Muscle of leg (tissue), 11 donors: ENCODE results near the gene TATDN2. TPM values are rescaled to one million over a fixed set of nuclear protein-coding genes. Genes with fewer than 3 reads are reported as not detected.
"Not testable (repeated sequence)": the region's sequence is repeated elsewhere in the genome, so short reads cannot be mapped to it uniquely, and the experiment has no call there.

Experiments
- DNase-seq: peaks from one replicate; pipeline ENCODE4 v3.0.0; 2013
- H3K27ac ChIP-seq: one replicate; pipeline ENCODE4 v1.5.1; 2013; ENCODE audit warnings: mild to moderate bottlenecking, low read length, control low read depth
- H3K27me3 ChIP-seq: one replicate; pipeline ENCODE4 v1.6.1; 2013; ENCODE audit warnings: low read length; ENCODE audit not compliant: control insufficient read depth, insufficient read depth
- H3K36me3 ChIP-seq: one replicate; pipeline ENCODE4 v1.6.1; 2013; ENCODE audit warnings: low read length; ENCODE audit not compliant: control insufficient read depth, insufficient read depth
- H3K4me1 ChIP-seq: one replicate; pipeline ENCODE4 v1.6.1; 2013; ENCODE audit warnings: low read length; ENCODE audit not compliant: control insufficient read depth, insufficient read depth
- H3K4me3 ChIP-seq: one replicate; pipeline ENCODE4 v1.5.1; 2013; ENCODE audit warnings: low read length, control low read depth
- H3K9me3 ChIP-seq: replicated peaks from 2 replicates; pipeline ENCODE4 v1.6.1; 2013; ENCODE audit warnings: low read depth, low read length; ENCODE audit not compliant: control insufficient read depth
- WGBS: methylation state at CpG from one replicate; pipeline ENCODE4 v1.1.5; 2013; ENCODE audit warnings: missing lambda C conversion rate; ENCODE audit not compliant: insufficient coverage; 5-methylcytosine and 5-hydroxymethylcytosine counted together
- polyA plus RNA-seq, 8 donors: library from polyadenylated mRNA; unstranded; fragments of 120-200 nt; gene quantifications; one replicate each; pipeline versions ENCODE4 v1.2.1 to v1.2.3, GENCODE V29; 2013; ENCODE audit warnings: inconsistent platforms in 1 of 8, low replicate concordance in 1 of 8; ENCODE audit not compliant: insufficient read length in 8 of 8, insufficient read depth in 1 of 8
- total RNA-seq: library from RNA; stranded (reverse); fragments of 120-200 nt; gene quantifications from one replicate; pipeline ENCODE4 v1.2.4, GENCODE V29; 2013

Gene TATDN2
- total and polyA plus RNA-seq, 9 donors = 8.2 to 25.3 (median 19.4) TPM

GRCh38 chr3:10268930-10269329 is 20.7 kb downstream of the TATDN2 start:
- no peak for DNase-seq
- 81% methylated on average over 5 of the region's 5 CpGs for WGBS
- H3K27ac ChIP-seq = no peak overlapping the region

DNA sequence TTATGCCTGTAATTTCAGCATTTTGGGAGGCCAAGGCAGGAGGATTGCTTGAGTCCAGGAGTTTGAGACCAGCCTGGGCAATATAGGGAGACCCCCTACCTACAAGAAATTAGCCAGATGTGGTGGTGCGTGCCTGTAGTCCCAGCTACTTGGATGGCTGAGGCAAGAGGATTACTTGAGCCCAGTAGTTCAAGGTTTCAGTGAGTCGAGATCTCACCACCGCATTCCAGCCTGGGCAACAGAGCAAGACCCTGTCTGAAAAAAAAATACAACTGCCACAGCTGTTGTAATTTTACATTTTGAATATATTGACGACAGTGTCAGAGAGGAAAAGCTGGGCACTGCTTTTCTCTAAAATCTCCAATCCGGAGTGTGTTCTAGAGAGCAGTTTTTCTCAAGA is 21.2 kb downstream of the TATDN2 start:
- WGBS = no CpG with 5 or more reads among the region's 5 CpGs
- DNase-seq = no peak
- H3K4me3 ChIP-seq = no peak overlapping the region
- no peak overlapping the region for H3K27ac ChIP-seq
- no peaks in the 10 kb centered on the region for H3K27me3 ChIP-seq
- H3K9me3 ChIP-seq = no peaks in the 10 kb centered on the region
- no peaks in the 10 kb centered on the region for H3K4me1 ChIP-seq
- H3K36me3 ChIP-seq = peaks cover 44% of the 10 kb centered on the region

More at GRCh38 chr3:10268930-10269329, 20.7 kb downstream of the TATDN2 start:
- Histone ChIP-seq H3K36me3 (peaks cover 47% of the 10 kb centered on the region), H3K27me3 (no peaks in the 10 kb centered on the region), H3K4me3 (no peak overlapping the region), H3K4me1 (no peaks in the 10 kb centered on the region), H3K9me3 (no peaks in the 10 kb centered on the region)

DNA sequence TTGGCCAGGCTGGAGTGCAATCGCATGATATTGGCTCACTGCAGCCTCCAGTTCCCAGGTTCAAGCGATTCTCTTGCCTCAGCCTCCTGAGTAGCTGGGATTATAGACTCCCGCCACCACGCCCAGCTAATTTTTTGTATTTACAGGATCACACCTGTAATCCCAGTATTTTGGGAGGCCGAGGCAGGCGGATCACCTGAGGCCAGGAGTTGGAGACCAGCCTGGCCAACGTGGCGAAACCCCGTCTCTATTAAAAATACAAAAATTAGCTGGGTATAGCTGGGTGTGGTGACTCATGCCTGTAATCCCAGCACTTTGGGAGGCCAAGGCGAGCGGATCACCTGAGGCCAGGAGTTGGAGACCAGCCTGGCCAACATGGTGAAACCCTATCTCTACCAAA is 24.2 kb downstream of the TATDN2 start:
- not testable (repeated sequence) for H3K9me3 ChIP-seq, H3K27me3 ChIP-seq, H3K4me1 ChIP-seq, H3K4me3 ChIP-seq, DNase-seq, H3K27ac ChIP-seq
- 100% methylated on average over 5 of the region's 11 CpGs for WGBS
- H3K36me3 ChIP-seq = peaks cover 53% of the 10 kb centered on the region

- Histone ChIP-seq H3K27me3 (no peaks in the 10 kb centered on the region), H3K36me3 (peaks cover 56% of the 10 kb centered on the region), H3K4me3 (no peak overlapping the region), H3K4me1 (no peaks in the 10 kb centered on the region), H3K9me3 (no peaks in the 10 kb centered on the region), H3K27ac (no peak overlapping the region)
- no peak for DNase-seq
- 92% methylated on average over 2 of the region's 2 CpGs for WGBS
Measured at GRCh38 chr3:10272977-10273376, 24.7 kb downstream of the TATDN2 start.

GRCh38 chr3:10273702-10274305 is 25.5 kb downstream of the TATDN2 start:
- H3K36me3 ChIP-seq = peaks cover 60% of the 10 kb centered on the region

GRCh38 chr3:10274601-10275000 is 26.3 kb downstream of the TATDN2 start:
- H3K27me3 ChIP-seq = no peaks in the 10 kb centered on the region
- WGBS = 88% methylated on average over 1 of the region's 1 CpG
- no peak overlapping the region for H3K4me3 ChIP-seq
- DNase-seq = no peak
- H3K4me1 ChIP-seq = no peaks in the 10 kb centered on the region
- no peak overlapping the region for H3K27ac ChIP-seq
- H3K36me3 ChIP-seq = peaks cover 61% of the 10 kb centered on the region
- no peaks in the 10 kb centered on the region for H3K9me3 ChIP-seq

More at GRCh38 chr3:10273702-10274305, 25.5 kb downstream of the TATDN2 start:
- H3K27ac ChIP-seq = no peak overlapping the region
- 71% methylated on average over 1 of the region's 1 CpG for WGBS
- no peak for DNase-seq
- H3K4me3 ChIP-seq = no peak overlapping the region
- H3K9me3 ChIP-seq = no peaks in the 10 kb centered on the region
- no peaks in the 10 kb centered on the region for H3K27me3 ChIP-seq
- no peaks in the 10 kb centered on the region for H3K4me1 ChIP-seq

DNA sequence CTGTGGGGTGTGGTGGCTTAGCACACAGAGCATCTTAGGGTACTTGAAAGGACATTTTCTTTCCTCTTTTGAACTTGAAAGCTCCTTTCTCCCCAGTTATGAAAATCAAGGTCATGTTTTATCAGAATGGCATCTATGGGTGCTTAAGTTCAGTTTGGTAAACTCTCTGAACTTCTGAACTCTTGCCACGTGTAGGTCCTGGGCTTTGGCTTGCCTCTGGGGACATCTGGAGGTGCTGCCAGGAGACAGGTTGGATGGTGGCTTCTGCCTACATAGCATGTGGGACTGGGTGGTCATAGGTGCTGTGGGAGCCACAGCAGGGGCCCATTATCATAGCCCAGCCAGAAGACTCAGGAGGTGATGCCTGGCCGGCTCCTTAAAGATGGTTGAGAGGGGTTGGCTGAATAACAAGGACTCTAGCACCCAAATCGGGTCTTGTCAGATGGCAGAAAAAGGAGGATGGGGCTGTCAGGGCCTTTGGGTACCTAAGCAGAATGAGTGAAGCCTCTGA is 28.9 kb downstream of the TATDN2 start:
- Histone ChIP-seq H3K4me1 (no peaks in the 10 kb centered on the region), H3K36me3 (peaks cover 57% of the 10 kb centered on the region), H3K27me3 (no peaks in the 10 kb centered on the region), H3K4me3 (no peak overlapping the region), H3K9me3 (no peaks in the 10 kb centered on the region), H3K27ac (no peak overlapping the region)
- 76% methylated on average over 3 of the region's 3 CpGs for WGBS
- no peak for DNase-seq

GRCh38 chr3:10278501-10278900 is 30.2 kb downstream of the TATDN2 start:
- Histone ChIP-seq H3K27ac (no peak overlapping the region), H3K4me3 (no peak overlapping the region), H3K27me3 (no peaks in the 10 kb centered on the region), H3K4me1 (no peaks in the 10 kb centered on the region), H3K9me3 (no peaks in the 10 kb centered on the region), H3K36me3 (peaks cover 55% of the 10 kb centered on the region)
- no CpG with 5 or more reads among the region's 1 CpG for WGBS
- DNase-seq = no peak

DNA sequence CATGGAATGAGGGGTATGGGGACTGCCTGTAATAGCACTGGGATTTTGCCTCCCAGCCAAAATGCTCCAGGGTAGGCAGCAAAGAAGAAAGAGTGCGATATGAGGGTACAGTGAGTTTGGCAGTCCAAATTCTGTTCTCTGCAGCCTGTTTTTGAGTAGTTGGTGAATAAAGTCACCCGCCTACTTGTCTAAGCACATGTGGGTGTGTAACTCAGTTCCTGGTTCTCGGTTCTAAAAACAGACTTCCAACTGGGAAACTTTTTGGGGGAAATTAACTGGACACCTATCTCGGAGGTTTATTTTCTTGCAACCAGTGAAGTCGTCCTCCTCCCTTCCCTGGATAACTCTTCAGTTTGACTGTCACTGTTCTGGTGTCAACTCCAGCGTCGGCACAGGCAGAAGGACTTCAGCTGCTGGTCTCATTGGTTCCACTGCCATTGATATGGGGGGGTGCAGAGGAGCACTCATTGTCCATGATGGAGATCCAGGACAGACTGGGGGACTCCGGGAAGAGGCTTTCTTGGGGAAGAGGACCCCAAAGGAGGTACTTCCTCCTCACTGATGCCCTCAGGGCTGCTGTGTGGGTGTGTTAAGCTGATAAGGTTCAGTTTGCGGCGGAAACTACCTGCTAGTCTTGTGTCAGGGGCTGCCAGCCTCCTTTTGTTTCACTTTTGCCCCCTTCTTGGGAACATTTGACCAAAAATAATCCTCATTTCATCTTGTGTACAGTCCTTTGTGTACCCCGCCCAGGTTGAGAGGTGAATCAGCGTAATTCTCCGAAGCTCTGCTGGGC is 31.3 kb downstream of the TATDN2 start:
- no peak overlapping the region for H3K27ac ChIP-seq
- no peaks in the 10 kb centered on the region for H3K9me3 ChIP-seq
- H3K36me3 ChIP-seq = peaks cover 66% of the 10 kb centered on the region
- H3K4me3 ChIP-seq = no peak overlapping the region
- 88% methylated on average over 8 of the region's 13 CpGs for WGBS
- no peaks in the 10 kb centered on the region for H3K4me1 ChIP-seq
- DNase-seq = no peak
- H3K27me3 ChIP-seq = no peaks in the 10 kb centered on the region

DNA sequence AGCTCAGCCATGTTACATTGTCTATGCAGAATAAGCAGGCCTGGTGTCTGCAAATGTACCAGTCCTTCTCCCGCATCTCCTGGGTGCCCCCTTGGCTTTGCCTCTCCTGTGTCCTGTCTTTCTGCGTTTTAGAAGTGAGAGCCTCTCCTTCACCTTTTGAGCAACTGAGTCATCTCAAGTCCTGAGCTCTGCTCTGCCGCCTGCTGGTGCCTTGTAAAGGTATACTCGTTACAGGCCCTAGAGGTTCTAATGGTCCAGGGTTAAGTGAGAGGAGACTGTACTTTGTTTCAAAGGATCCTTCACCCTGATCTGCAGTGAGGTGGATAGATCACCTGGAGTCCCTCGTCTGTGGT is 31.9 kb downstream of the TATDN2 start:
- 83% methylated on average over 2 of the region's 5 CpGs for WGBS
- Histone ChIP-seq H3K36me3 (peaks cover 66% of the 10 kb centered on the region), H3K4me1 (no peaks in the 10 kb centered on the region), H3K9me3 (no peaks in the 10 kb centered on the region), H3K27ac (no peak overlapping the region), H3K27me3 (no peaks in the 10 kb centered on the region), H3K4me3 (no peak overlapping the region)
- DNase-seq = no peak
